ENCODE results near the gene LRRC52. TPM values are rescaled to one million over a fixed set of nuclear protein-coding genes. Genes with fewer than 3 reads are reported as not detected.

Gene LRRC52
- total RNA-seq, 1 donor from 2014 or later, result not detected

DNA sequence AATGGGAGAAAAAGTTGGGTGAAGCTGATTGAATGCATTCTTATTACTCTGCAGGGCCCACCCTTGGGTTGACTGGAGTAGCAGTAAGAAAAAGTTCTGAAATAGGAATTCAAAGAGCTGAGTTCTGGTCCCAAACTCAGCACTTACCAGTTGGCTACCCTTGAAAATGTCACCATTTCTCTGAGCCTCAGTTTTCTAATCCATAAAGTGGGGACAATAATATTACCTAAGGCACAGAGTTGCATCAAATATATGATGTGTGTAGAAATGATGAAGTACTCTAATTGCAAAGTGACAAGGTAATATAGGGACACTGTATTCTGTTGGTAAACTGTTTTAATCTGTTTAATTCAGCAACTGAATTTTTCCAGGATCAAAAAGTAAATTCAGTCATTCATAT lies 1.2 kb downstream of the LRRC52 start:
- H3K27me3 Mint-ChIP-seq, result peaks cover 26% of the 10 kb centered on the region
- TF ChIP-seq, protein P1, sequence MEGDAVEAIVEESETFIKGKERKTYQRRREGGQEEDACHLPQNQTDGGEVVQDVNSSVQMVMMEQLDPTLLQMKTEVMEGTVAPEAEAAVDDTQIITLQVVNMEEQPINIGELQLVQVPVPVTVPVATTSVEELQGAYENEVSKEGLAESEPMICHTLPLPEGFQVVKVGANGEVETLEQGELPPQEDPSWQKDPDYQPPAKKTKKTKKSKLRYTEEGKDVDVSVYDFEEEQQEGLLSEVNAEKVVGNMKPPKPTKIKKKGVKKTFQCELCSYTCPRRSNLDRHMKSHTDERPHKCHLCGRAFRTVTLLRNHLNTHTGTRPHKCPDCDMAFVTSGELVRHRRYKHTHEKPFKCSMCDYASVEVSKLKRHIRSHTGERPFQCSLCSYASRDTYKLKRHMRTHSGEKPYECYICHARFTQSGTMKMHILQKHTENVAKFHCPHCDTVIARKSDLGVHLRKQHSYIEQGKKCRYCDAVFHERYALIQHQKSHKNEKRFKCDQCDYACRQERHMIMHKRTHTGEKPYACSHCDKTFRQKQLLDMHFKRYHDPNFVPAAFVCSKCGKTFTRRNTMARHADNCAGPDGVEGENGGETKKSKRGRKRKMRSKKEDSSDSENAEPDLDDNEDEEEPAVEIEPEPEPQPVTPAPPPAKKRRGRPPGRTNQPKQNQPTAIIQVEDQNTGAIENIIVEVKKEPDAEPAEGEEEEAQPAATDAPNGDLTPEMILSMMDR (conservative IDR thresholded peaks at IDR 0.05), result no peak
- DNase-seq (ENCODE audit: extremely low spot score, unreplicated experiment), result no peak
- H3K4me3 Mint-ChIP-seq, result no peak overlapping the region
- no peaks in the 10 kb centered on the region for H3K36me3 Mint-ChIP-seq
- H3K4me1 Mint-ChIP-seq (ENCODE audit: unreplicated experiment), result peaks cover 19% of the 10 kb centered on the region
- no peaks in the 10 kb centered on the region for H3K9me3 Mint-ChIP-seq
- no peak overlapping the region for H3K27ac Mint-ChIP-seq

DNA sequence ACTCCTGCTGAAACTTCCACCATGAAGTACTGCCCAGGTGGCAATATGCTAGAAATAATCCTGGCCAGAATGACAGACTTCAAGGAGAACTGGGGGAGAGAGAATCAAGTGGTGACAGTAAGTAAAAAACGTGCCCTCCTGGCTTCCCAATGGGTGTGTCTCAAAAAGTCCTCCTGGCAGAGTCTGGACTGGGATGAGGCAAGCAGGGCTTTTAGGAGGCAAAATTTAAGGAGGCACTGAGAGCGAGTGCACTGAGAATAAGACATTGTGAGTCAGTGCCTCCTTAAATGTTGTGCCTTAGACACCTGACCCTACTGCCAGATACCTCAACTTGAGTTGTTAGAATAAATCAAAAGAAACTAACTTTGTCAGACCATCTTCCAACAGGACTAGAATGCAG lies 2.2 kb downstream of the LRRC52 start:
- Mint-ChIP-seq H3K27me3 (peaks cover 26% of the 10 kb centered on the region), H3K27ac (no peak overlapping the region), H3K4me1 (ENCODE audit: unreplicated experiment) (peaks cover 17% of the 10 kb centered on the region), H3K4me3 (no peak overlapping the region), H3K36me3 (no peaks in the 10 kb centered on the region), H3K9me3 (no peaks in the 10 kb centered on the region)
- no peak for DNase-seq (ENCODE audit: extremely low spot score, unreplicated experiment)
- TF ChIP-seq, protein P1 (conservative IDR thresholded peaks at IDR 0.05), result no peak

DNA sequence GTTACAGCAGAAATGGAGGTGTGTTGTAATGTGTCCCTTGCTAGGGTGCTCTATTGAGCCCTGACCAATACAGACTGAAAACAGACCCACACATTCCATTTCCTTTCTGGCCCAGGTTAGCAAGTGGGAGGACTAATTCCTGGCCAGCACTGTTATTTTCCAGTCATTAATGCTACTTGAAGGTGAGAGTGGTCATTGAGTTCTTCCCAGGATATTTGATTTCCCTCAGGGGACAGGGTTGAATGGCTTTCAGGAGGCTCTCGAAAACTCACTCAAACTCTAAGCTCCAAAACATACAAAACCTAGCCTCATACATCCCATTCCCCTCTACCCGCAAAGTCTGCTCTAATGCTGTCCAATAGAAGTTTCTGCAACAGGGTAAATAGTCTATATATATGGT lies 6.2 kb downstream of the LRRC52 start:
- Mint-ChIP-seq H3K27ac (no peak overlapping the region), H3K9me3 (no peaks in the 10 kb centered on the region), H3K4me1 (ENCODE audit: unreplicated experiment) (no peaks in the 10 kb centered on the region), H3K36me3 (no peaks in the 10 kb centered on the region), H3K4me3 (no peak overlapping the region), H3K27me3 (peaks cover 23% of the 10 kb centered on the region)
- no peak for DNase-seq (ENCODE audit: extremely low spot score, unreplicated experiment)
- TF ChIP-seq, protein P1 (conservative IDR thresholded peaks at IDR 0.05), result no peak

DNA sequence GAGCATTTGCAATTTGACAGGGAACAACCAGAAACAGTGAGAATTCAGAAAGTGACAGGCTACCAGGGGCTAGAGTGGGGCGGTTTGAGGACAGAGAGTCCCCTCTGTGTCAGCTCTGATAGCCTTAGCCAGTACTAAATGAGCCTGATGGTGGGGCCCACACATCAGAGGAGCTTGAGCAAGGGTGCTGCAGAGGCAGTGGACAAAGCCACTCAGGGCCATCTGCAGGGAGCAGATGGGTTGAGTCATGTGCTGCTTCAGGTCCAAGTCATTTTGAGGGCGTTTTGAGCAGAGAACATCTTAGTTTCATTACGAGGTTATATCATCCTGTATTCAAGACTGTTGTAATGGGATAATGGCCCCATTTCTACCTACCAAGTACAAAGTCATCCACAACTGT lies 7.7 kb downstream of the LRRC52 start:
- TF ChIP-seq, protein P1 (conservative IDR thresholded peaks at IDR 0.05), result no peak
- Mint-ChIP-seq H3K27me3 (peaks cover 27% of the 10 kb centered on the region), H3K9me3 (no peaks in the 10 kb centered on the region)

DNA sequence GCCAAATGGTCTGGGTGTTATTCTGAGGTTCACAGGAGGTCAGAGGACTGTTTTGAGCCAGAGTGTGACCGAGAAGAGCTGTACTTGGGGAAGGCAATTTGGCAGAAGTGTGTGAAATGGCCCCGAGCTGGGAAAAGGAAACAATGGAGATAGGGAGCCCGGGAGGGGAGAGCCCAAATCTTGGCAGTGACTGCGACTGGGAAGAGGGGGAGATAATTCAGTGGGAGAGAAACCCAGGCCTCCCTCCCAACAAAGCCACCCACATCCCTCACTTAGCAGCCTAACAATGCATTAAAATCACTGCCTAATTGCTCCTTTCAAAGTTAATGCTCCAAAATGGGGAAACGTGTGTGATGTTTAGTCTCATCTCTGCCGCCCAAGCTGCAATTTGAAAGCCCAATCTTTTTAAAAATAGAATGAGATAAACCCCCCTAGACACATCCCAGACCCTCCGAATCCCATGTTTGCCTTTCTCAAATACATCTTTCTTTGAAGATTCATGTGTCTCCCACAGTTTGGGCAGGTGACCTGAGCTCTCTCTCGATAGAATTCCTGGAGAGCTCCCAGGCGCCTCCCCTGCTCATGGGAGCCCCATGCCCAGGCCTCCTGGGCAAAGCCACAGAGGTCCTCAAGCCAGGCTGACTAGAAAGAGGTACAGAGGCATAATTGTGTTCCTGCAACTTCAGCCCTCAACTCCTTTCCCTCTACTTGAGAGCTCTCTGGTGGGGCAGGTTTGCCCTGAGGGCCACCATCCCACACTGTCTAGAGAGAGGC lies 17.3 kb downstream of the LRRC52 start:
- Mint-ChIP-seq H3K36me3 (no peaks in the 10 kb centered on the region), H3K27me3 (peaks cover 25% of the 10 kb centered on the region), H3K4me3 (no peak overlapping the region), H3K9me3 (no peaks in the 10 kb centered on the region), H3K4me1 (ENCODE audit: unreplicated experiment) (peaks cover 5% of the 10 kb centered on the region), H3K27ac (no peak overlapping the region)
- TF ChIP-seq, protein P1 (conservative IDR thresholded peaks at IDR 0.05), result no peak
- DNase-seq (ENCODE audit: extremely low spot score, unreplicated experiment), result no peak

More for the DNA sequence above, 7.7 kb downstream of the LRRC52 start:
- Mint-ChIP-seq H3K36me3 (no peaks in the 10 kb centered on the region), H3K4me3 (no peak overlapping the region), H3K4me1 (ENCODE audit: unreplicated experiment) (no peaks in the 10 kb centered on the region), H3K27ac (no peak overlapping the region)
- DNase-seq (ENCODE audit: extremely low spot score, unreplicated experiment), result no peak
